ENCODE measurements around the gene SUPT7L. TPM values are rescaled to one million over a fixed set of nuclear protein-coding genes. Genes with fewer than 3 reads are reported as not detected.

Gene SUPT7L
- total and polyA plus RNA-seq, 2 of the 13 experiments (the other 11 are each of a cell fraction or from before 2014, with no cell fraction given), result 32.9 to 77.5 TPM

DNA sequence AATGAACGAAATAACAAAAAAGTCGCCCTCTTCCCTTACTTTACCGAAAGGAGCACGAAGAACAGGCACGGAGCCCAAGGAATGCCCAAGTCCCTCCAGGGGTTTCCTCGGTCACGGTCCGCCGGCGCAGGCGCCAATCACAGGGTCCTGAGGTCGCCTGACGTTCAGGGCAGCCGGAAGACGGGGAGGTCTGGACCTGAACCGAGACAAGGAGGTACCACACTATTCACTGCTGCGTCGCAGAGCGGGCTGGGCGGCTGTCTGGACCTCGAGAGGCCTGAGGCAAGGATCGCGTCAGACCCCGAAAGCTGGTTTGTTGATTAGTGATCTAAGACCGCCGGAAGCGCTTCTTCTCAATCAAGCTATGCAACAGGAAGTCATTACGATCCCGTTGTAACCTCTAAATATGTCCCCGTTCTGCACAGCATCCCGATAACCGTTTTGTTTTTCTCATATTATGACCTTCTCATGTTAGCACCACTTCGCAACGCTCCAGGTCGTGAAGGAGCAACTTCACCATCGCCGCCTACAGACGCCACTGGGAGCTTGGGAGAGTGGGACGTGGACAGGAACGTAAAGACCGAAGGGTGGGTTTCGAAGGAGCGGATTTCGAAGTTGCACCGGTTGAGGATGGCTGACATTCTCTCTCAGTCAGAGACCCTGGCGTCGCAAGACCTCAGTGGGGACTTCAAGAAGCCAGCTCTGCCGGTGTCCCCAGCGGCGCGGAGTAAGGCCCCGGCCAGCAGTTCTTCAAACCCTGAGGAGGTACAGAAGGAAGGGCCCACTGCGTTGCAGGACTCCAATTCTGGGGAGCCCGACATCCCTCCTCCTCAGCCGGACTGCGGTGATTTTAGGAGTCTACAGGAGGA, at the start of gene SUPT7L, which contains the start of gene SLC4A1AP (continued):
- TF ChIP-seq, protein P1, sequence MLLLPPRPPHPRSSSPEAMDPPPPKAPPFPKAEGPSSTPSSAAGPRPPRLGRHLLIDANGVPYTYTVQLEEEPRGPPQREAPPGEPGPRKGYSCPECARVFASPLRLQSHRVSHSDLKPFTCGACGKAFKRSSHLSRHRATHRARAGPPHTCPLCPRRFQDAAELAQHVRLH (CRISPR knock-in tag; IDR thresholded peaks at IDR 0.05; ENCODE audit: borderline replicate concordance, low read depth), result no peak; the same call in none of the 2 replicates
- TF ChIP-seq NFYC (CRISPR knock-in tag; IDR thresholded peaks at IDR 0.05) (no peak), ZNF878 (CRISPR knock-in tag; IDR thresholded peaks at IDR 0.05) (peak; percentile 93; the same call in 1 of the 2 replicates), BCL6 (CRISPR knock-in tag; IDR thresholded peaks at IDR 0.05) (peak; percentile 46), ZNF788 (CRISPR knock-in tag; IDR thresholded peaks at IDR 0.05; ENCODE audit: borderline replicate concordance) (peak; percentile 92), NFE2L2 (IDR thresholded peaks at IDR 0.05; ENCODE audit: low read length) (peak; percentile 18; the same call in 1 of the 2 replicates), ZNF431 (CRISPR knock-in tag; IDR thresholded peaks at IDR 0.05; ENCODE audit: borderline replicate concordance, low read depth) (peak; percentile 98), MXI1 (IDR thresholded peaks at IDR 0.05; ENCODE audit: borderline replicate concordance, low read depth, low read length) (peak; percentile 43; the same call in 1 of the 3 replicates), PHF8 (CRISPR knock-in tag; IDR thresholded peaks at IDR 0.05) (peak; percentile 96), SALL2 (CRISPR knock-in tag; IDR thresholded peaks at IDR 0.05) (peak; percentile 86), HOXD1 (CRISPR knock-in tag; IDR thresholded peaks at IDR 0.05) (peak; percentile 90; the same call in 1 of the 2 replicates), ZNF776 (CRISPR knock-in tag; IDR thresholded peaks at IDR 0.05) (no peak; the same call in 1 of the 2 replicates), SRY (CRISPR knock-in tag; IDR thresholded peaks at IDR 0.05) (peak; percentile 73; the same call in 1 of the 2 replicates), ZSCAN31 (CRISPR knock-in tag; IDR thresholded peaks at IDR 0.05; ENCODE audit: low read depth) (peak; percentile 88), NCOA1 (CRISPR knock-in tag; IDR thresholded peaks at IDR 0.05) (peak; percentile 72; the same call in 1 of the 2 replicates), ZNF282 (IDR thresholded peaks at IDR 0.05; ENCODE audit: partially characterized antibody) (no peak), MTA3 (CRISPR knock-in tag; IDR thresholded peaks at IDR 0.05) (0 out of 2 replicates have a peak, but pooled peaks have one; percentile 56), FIP1L1 (IDR thresholded peaks at IDR 0.05; ENCODE audit: borderline replicate concordance, insufficient read depth, low read depth, low read length) (no peak), SMARCE1 (IDR thresholded peaks at IDR 0.05; ENCODE audit: borderline replicate concordance) (no peak), EED (CRISPR knock-in tag; IDR thresholded peaks at IDR 0.05) (peak; percentile 34; the same call in 1 of the 2 replicates), CREB1 (IDR thresholded peaks at IDR 0.05) (peak; percentile 81), CREB1 (CRISPR knock-in tag; IDR thresholded peaks at IDR 0.05) (peak; percentile 94), SOX5 (CRISPR knock-in tag; IDR thresholded peaks at IDR 0.05; ENCODE audit: borderline replicate concordance) (peak; percentile 41), ZNF446 (CRISPR knock-in tag; IDR thresholded peaks at IDR 0.05) (peak; percentile 79), ZFX (CRISPR knock-in tag; IDR thresholded peaks at IDR 0.05; ENCODE audit: low read depth) (peak; percentile 87)
- TF ChIP-seq, protein P2, sequence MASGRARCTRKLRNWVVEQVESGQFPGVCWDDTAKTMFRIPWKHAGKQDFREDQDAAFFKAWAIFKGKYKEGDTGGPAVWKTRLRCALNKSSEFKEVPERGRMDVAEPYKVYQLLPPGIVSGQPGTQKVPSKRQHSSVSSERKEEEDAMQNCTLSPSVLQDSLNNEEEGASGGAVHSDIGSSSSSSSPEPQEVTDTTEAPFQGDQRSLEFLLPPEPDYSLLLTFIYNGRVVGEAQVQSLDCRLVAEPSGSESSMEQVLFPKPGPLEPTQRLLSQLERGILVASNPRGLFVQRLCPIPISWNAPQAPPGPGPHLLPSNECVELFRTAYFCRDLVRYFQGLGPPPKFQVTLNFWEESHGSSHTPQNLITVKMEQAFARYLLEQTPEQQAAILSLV (CRISPR knock-in tag; IDR thresholded peaks at IDR 0.05; ENCODE audit: borderline replicate concordance), result peak; percentile 54
- TF ChIP-seq, protein P3, sequence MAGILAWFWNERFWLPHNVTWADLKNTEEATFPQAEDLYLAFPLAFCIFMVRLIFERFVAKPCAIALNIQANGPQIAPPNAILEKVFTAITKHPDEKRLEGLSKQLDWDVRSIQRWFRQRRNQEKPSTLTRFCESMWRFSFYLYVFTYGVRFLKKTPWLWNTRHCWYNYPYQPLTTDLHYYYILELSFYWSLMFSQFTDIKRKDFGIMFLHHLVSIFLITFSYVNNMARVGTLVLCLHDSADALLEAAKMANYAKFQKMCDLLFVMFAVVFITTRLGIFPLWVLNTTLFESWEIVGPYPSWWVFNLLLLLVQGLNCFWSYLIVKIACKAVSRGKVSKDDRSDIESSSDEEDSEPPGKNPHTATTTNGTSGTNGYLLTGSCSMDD (CRISPR knock-in tag; IDR thresholded peaks at IDR 0.05), result no peak
- TF ChIP-seq, protein P4, sequence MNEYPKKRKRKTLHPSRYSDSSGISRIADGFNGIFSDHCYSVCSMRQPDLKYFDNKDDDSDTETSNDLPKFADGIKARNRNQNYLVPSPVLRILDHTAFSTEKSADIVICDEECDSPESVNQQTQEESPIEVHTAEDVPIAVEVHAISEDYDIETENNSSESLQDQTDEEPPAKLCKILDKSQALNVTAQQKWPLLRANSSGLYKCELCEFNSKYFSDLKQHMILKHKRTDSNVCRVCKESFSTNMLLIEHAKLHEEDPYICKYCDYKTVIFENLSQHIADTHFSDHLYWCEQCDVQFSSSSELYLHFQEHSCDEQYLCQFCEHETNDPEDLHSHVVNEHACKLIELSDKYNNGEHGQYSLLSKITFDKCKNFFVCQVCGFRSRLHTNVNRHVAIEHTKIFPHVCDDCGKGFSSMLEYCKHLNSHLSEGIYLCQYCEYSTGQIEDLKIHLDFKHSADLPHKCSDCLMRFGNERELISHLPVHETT (CRISPR knock-in tag; conservative IDR thresholded peaks at IDR 0.05), result peak; percentile 83; the same call in 1 of the 2 replicates
